ENCODE data around the gene EBF3. TPM values are rescaled to one million over a fixed set of nuclear protein-coding genes. Genes with fewer than 3 reads are reported as not detected.

The EBF3 gene
- total and polyA plus RNA-seq, 2 experiments from 2014 or later, result 0.27 to 0.49 TPM

DNA sequence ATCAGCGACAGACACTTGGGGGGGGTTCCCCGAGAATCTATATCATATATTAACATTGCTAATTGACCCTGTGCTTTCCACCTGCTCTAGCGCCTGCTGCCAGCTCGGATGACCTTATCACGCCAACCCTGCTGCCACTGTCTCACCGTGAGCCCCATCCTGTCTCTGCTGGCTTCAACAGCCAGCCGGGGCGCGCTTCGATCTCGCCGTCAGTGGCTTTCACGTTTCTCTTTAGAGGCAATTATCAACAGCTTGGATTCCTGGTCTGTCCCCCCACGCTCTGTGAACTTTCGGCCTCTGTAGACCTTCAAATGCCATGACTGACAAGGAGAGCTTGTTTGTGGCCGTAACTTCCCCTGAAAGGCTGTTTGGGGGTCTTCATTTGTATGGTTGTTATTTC is 123.0 kb downstream of the EBF3 start:
- H3K36me3 Mint-ChIP-seq (ENCODE audit: low read depth), result no peaks in the 10 kb centered on the region
- no peak overlapping the region for H3K27ac Mint-ChIP-seq
- no peak overlapping the region for H3K4me3 Mint-ChIP-seq
- Histone ChIP-seq H3K4me1 (ENCODE audit: insufficient read depth) (no peaks in the 10 kb centered on the region), H3K79me2 (replicated peaks; ENCODE audit: insufficient read depth) (no peaks in the 10 kb centered on the region), H3K4me2 (no peak overlapping the region), H2AFZ (no peak overlapping the region), H4K20me1 (replicated peaks; ENCODE audit: insufficient read depth) (no peaks in the 10 kb centered on the region), H3K27me3 (ENCODE audit: insufficient read depth) (no peaks in the 10 kb centered on the region), H3K9me2 (ENCODE audit: insufficient read depth) (no peaks in the 10 kb centered on the region), H3K27ac (ENCODE audit: low read depth) (no peak overlapping the region), H3K4me3 (no peak overlapping the region), H3K36me3 (ENCODE audit: insufficient read depth) (no peaks in the 10 kb centered on the region), H3F3A (replicated peaks; ENCODE audit: low read depth) (no peaks in the 10 kb centered on the region)
- no peak for DNase-seq (ENCODE audit: low spot score)
- no peak for ATAC-seq
- no peaks in the 10 kb centered on the region for H3K9me3 Mint-ChIP-seq
- peaks cover 14% of the 10 kb centered on the region; the same call in 2 of the 3 replicates for H3K4me1 Mint-ChIP-seq
- peaks cover 1% of the 10 kb centered on the region for H3K27me3 Mint-ChIP-seq (ENCODE audit: insufficient read depth, low read depth, poor library complexity)
- TF ChIP-seq, protein P1, sequence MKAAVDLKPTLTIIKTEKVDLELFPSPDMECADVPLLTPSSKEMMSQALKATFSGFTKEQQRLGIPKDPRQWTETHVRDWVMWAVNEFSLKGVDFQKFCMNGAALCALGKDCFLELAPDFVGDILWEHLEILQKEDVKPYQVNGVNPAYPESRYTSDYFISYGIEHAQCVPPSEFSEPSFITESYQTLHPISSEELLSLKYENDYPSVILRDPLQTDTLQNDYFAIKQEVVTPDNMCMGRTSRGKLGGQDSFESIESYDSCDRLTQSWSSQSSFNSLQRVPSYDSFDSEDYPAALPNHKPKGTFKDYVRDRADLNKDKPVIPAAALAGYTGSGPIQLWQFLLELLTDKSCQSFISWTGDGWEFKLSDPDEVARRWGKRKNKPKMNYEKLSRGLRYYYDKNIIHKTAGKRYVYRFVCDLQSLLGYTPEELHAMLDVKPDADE (IDR thresholded peaks at IDR 0.05), result no peak
- TF ChIP-seq JUNB (IDR thresholded peaks at IDR 0.05; ENCODE audit: unreplicated experiment) (no peak), EZH2phosphoT487 (IDR thresholded peaks at IDR 0.05; ENCODE audit: unreplicated experiment) (no peak), ZNF331 (CRISPR knock-in tag; IDR thresholded peaks at IDR 0.05; ENCODE audit: low read depth) (no peak)

GRCh38 chr10:129840196-129840590 is 123.9 kb downstream of the EBF3 start:
- H3K27ac Mint-ChIP-seq, result no peak overlapping the region
- no peaks in the 10 kb centered on the region for H3F3A ChIP-seq (replicated peaks; ENCODE audit: low read depth)
- H3K27me3 ChIP-seq (ENCODE audit: insufficient read depth), result no peaks in the 10 kb centered on the region
- H3K4me1 Mint-ChIP-seq, result peaks cover 8% of the 10 kb centered on the region; the same call in 2 of the 3 replicates
- no peak for TF ChIP-seq ZNF114 (CRISPR knock-in tag; IDR thresholded peaks at IDR 0.05)
- TF ChIP-seq, protein P2, sequence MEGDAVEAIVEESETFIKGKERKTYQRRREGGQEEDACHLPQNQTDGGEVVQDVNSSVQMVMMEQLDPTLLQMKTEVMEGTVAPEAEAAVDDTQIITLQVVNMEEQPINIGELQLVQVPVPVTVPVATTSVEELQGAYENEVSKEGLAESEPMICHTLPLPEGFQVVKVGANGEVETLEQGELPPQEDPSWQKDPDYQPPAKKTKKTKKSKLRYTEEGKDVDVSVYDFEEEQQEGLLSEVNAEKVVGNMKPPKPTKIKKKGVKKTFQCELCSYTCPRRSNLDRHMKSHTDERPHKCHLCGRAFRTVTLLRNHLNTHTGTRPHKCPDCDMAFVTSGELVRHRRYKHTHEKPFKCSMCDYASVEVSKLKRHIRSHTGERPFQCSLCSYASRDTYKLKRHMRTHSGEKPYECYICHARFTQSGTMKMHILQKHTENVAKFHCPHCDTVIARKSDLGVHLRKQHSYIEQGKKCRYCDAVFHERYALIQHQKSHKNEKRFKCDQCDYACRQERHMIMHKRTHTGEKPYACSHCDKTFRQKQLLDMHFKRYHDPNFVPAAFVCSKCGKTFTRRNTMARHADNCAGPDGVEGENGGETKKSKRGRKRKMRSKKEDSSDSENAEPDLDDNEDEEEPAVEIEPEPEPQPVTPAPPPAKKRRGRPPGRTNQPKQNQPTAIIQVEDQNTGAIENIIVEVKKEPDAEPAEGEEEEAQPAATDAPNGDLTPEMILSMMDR (conservative IDR thresholded peaks at IDR 0.05; ENCODE audit: low read depth in 2 of 2), result no peak
- TF ChIP-seq POLR2AphosphoS5 (IDR thresholded peaks at IDR 0.05; ENCODE audit: low read depth), result no peak
- TF ChIP-seq STAT1 (IDR thresholded peaks at IDR 0.05; ENCODE audit: unreplicated experiment), result no peak
- no peak for TF ChIP-seq REST (IDR thresholded peaks at IDR 0.05; ENCODE audit: unreplicated experiment)
- ATAC-seq (no peak), DNase-seq (ENCODE audit: low spot score) (no peak)
- H4K20me1 ChIP-seq (replicated peaks; ENCODE audit: insufficient read depth), result no peaks in the 10 kb centered on the region
- no peak overlapping the region for H3K4me2 ChIP-seq
- H3K27me3 Mint-ChIP-seq (ENCODE audit: insufficient read depth, low read depth, poor library complexity), result peaks cover 1% of the 10 kb centered on the region
- no peaks in the 10 kb centered on the region for H3K9me2 ChIP-seq (ENCODE audit: insufficient read depth)
- no peak overlapping the region for H2AFZ ChIP-seq
- no peaks in the 10 kb centered on the region for H3K4me1 ChIP-seq (ENCODE audit: insufficient read depth)
- H3K4me3 Mint-ChIP-seq, result no peak overlapping the region
- no peak overlapping the region for H3K27ac ChIP-seq (ENCODE audit: low read depth)
- H3K4me3 ChIP-seq, result no peak overlapping the region
- no peaks in the 10 kb centered on the region for H3K9me3 Mint-ChIP-seq
- no peaks in the 10 kb centered on the region for H3K36me3 Mint-ChIP-seq (ENCODE audit: low read depth)
- no peaks in the 10 kb centered on the region for H3K36me3 ChIP-seq (ENCODE audit: insufficient read depth)
- H3K79me2 ChIP-seq (replicated peaks; ENCODE audit: insufficient read depth), result no peaks in the 10 kb centered on the region
